ENCODE measurements around the gene ETDA.
"Not testable (repeated sequence)": the region's sequence is repeated elsewhere in the genome, so short reads cannot be mapped to it uniquely, and the experiment has no call there.

The ETDA gene

GRCh38 chrX:135252011-135252518 is at the start of gene ETDA:
ETDA (plus strand) TSS chrX:135252061; CDS start chrX:135253277, 1,216 bp downstream.
- H3K4me3 ChIP-seq, H3K27ac ChIP-seq: not testable (repeated sequence)

- H3K27ac ChIP-seq, result not testable (repeated sequence)
Measured at GRCh38 chrX:135206427-135206826, 45.4 kb upstream of the ETDA start.

GRCh38 chrX:135213200-135213844 is 38.5 kb upstream of the ETDA start:
- Histone ChIP-seq H3K4me3 (no peak overlapping the region), H3K27ac (no peak overlapping the region)

More at GRCh38 chrX:135206427-135206826, 45.4 kb upstream of the ETDA start:
- H3K4me3 ChIP-seq, result not testable (repeated sequence)

- not testable (repeated sequence) for H3K27ac ChIP-seq, H3K4me3 ChIP-seq
Measured at GRCh38 chrX:135245989-135246388, 5.9 kb upstream of the ETDA start.

GRCh38 chrX:135256087-135256684 is 4.3 kb downstream of the ETDA start:
- not testable (repeated sequence) for H3K27ac ChIP-seq, H3K4me3 ChIP-seq

GRCh38 chrX:135256923-135257322 is 5.1 kb downstream of the ETDA start:
- Histone ChIP-seq H3K27ac (no peak overlapping the region), H3K4me3 (no peak overlapping the region)

- no peak overlapping the region for H3K27ac ChIP-seq
- no peak overlapping the region for H3K4me3 ChIP-seq
Measured at GRCh38 chrX:135257469-135257868, 5.6 kb downstream of the ETDA start.

DNA sequence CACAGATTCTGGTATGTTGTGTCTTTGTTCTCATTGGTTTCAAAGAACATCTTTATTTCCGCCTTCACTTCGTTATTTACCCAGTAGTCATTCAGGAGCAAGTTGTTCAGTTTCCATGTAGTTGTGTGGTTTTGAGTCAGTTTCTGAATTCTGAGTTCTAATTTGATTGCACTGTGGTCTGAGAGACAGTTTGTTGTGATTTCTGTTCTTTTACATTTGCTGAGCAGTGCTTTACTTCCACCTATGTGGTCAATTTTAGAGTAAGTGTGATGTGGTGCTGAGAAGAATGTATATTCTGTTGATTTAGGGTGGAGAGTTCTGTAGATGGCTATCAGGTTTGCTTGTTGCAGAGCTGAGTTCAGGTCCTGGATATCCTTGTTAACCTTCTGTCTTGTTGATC is 9.1 kb downstream of the ETDA start:
- H3K4me3 ChIP-seq, result not testable (repeated sequence)

DNA sequence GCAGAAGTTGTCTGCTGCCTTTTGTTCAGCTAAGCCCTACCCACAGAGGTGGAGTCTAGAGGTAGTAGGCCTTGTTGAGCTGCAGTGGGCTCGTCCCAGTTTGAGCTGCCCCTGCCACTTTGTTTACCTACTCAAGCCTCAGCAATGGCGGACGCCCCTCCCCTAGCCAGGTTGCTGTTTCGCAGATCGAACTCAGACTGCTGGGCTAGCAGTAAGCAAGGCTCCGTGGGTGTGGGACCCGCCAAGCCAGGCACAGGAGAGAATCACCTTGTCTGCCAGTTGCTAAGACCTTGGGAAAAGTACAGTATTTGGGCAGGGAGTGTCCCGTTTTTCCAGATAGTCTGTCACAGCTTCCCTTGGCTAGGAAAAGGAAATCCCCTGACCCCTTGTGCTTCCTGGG is 11.5 kb downstream of the ETDA start:
- H3K4me3 ChIP-seq, H3K27ac ChIP-seq: not testable (repeated sequence)

More for the DNA sequence above, 9.1 kb downstream of the ETDA start:
- H3K27ac ChIP-seq, result not testable (repeated sequence)

- H3K27ac ChIP-seq, result no peak overlapping the region
- H3K4me3 ChIP-seq, result no peak overlapping the region
Measured at GRCh38 chrX:135264206-135264605, 12.3 kb downstream of the ETDA start.

DNA sequence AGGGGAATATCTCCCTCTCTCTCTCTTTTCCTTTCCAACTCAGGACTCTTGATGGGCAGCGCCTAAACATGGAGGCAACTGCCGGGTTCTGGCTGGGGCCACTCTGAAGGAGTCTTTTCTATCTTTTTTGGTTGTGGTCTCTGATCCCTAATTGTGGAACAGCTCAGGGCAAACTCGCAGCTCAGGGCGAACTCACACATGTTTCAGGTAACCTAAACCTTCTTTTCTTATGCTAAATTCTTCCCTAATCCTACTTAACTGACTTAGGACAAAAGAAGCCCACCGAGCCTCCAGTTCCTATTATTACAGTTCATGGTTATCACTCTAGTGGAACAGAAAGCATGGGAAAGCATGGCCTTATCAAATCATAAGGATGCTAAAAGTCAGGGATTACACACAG is 21.3 kb downstream of the ETDA start:
- no peak overlapping the region for H3K4me3 ChIP-seq

GRCh38 chrX:135275973-135276372 is 24.1 kb downstream of the ETDA start:
- Histone ChIP-seq H3K4me3 (no peak overlapping the region), H3K27ac (no peak overlapping the region)

More for the DNA sequence above, 21.3 kb downstream of the ETDA start:
- no peak overlapping the region for H3K27ac ChIP-seq

DNA sequence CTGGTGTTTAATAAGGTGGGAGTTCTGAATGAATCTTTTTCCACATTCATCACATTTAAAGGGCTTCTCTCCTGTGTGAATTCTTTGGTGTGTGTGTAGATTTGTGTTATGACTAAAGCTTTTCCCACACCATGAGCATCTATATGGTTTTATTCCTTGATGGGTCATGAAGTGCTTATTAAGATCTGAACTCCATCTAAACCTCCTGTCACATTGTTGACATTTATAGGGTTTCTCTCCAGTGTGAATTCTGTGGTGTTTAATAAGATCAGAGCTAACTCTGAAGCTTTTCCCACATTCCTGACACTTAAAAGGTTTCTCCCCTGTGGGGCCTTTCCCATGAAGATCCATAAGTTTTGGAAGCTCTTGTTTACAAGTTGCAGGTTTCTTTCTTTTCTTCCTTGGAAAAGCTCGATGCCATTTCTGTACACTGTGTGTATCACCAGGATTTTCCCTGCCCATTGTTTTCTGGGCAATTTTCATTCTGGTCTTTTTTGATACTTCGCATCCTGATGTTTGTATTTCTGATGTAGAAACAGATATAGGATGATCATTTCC is 35.5 kb downstream of the ETDA start:
- no peak overlapping the region for H3K27ac ChIP-seq
- H3K4me3 ChIP-seq, result no peak overlapping the region

DNA sequence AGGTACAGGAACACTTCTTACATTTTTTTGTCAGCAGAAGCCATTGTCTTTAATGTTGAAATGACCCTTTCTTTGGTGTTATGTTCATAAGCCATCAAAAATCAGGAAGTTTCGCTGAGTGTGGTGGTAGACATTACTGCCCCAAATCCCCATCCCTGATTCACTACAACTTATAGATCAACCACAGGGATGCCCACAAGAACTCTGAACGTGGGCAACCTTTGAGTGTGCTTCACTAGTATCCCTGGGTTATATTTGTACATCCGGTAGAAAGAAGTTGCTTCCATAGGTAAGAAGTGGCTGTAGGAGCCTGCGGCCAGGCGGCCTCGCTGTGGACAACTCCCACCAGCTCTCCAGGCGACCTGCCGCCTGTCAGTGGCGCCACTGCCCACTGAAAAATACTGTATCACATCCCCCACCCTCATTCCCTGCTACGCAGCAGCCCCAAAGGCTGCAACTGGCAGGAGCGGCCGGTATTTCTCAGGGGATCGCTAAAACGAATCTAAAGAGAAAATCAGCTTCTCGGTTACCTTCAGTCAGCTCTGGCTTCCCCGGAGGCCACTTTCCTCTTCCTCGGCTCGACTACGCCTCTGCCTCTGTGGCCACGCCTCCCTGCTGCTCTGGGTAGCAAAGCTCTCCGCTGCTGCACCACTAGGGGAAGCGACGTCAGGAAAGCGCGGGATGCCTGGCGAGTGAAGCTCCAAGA is 43.5 kb downstream of the ETDA start:
- Histone ChIP-seq H3K27ac (peak overlapping the region in 2 of 21 experiments; percentile 25 to 50), H3K4me3 (peak overlapping the region in 6 of 7 experiments; percentile 5 to 27 (median 16))

GRCh38 chrX:135295944-135296305 is 44.1 kb downstream of the ETDA start:
- peak overlapping the region in 1 of 21 experiments; percentile 25 for H3K27ac ChIP-seq
- H3K4me3 ChIP-seq, result peak overlapping the region in 6 of 7 experiments; percentile 5 to 27 (median 16)

- Histone ChIP-seq H3K4me3 (no peak overlapping the region), H3K27ac (no peak overlapping the region)
Measured at GRCh38 chrX:135302269-135302873, 50.5 kb downstream of the ETDA start.
